Measurements from ENCODE around the gene FAM98C. TPM values are rescaled to one million over a fixed set of nuclear protein-coding genes. Genes with fewer than 3 reads are reported as not detected.

The FAM98C gene
- polyA plus RNA-seq, 1 of the 3 experiments (the other 2 are of a cell fraction) = 26.7 TPM

- H3K79me2 ChIP-seq (ENCODE audit: insufficient read depth) = no peaks in the 10 kb centered on the region
- DNase-seq = no peak
- no peaks in the 10 kb centered on the region for H4K20me1 ChIP-seq (ENCODE audit: insufficient read depth)
- TF ChIP-seq YY1 (IDR thresholded peaks at IDR 0.05; ENCODE audit: low read depth) (no peak), ELF1 (IDR thresholded peaks at IDR 0.05) (no peak), TEAD4 (IDR thresholded peaks at IDR 0.05; ENCODE audit: borderline replicate concordance, insufficient read depth) (no peak), PBX3 (IDR thresholded peaks at IDR 0.05) (no peak), GABPA (IDR thresholded peaks at IDR 0.05; ENCODE audit: low read depth) (no peak)
- no peak overlapping the region for H3K27ac ChIP-seq (ENCODE audit: low read depth in 2 of 2, low read length in 1 of 2)
- no peak overlapping the region for H3K4me3 ChIP-seq (ENCODE audit: low read depth in 2 of 2, low read length in 1 of 2)
- WGBS (ENCODE audit: low lambda C conversion rate) = 66% methylated on average over 5 of the region's 5 CpGs
- ChIA-PET CTCF (interaction anchor here (3.5 kb wide), 1 partner anchor 21 kb away, joined by 9 read pairs; the partner anchor contains the start of gene FAM98C), POLR2A (no interaction called here)
- no peaks in the 10 kb centered on the region for H3K9me3 ChIP-seq
- H3F3A ChIP-seq (replicated peaks; ENCODE audit: insufficient read depth) = no peaks in the 10 kb centered on the region
- no peak overlapping the region for H3K4me2 ChIP-seq
- H3K36me3 ChIP-seq (replicated peaks in 1 of 2; ENCODE audit: control insufficient read depth in 1 of 2, insufficient read depth in 2 of 2, low read length in 1 of 2) = no peaks in the 10 kb centered on the region
- no peaks in the 10 kb centered on the region for H3K9me2 ChIP-seq
- H3K4me1 ChIP-seq (ENCODE audit: control insufficient read depth in 1 of 2, insufficient read depth in 2 of 2, low read depth in 1 of 2, low read length in 1 of 2) = no peaks in the 10 kb centered on the region
- H3K27me3 ChIP-seq (ENCODE audit: insufficient read depth) = no peaks in the 10 kb centered on the region
- H2AFZ ChIP-seq (ENCODE audit: low read depth) = no peak overlapping the region
- H3K9ac ChIP-seq = no peak overlapping the region
Measured at GRCh38 chr19:38424272-38424671, 21.4 kb downstream of the FAM98C start.

GRCh38 chr19:38425222-38425809, 22.4 kb downstream of the FAM98C start:
- Histone ChIP-seq H3K36me3 (replicated peaks in 1 of 2; ENCODE audit: control insufficient read depth in 1 of 2, insufficient read depth in 2 of 2, low read length in 1 of 2) (no peaks in the 10 kb centered on the region), H3K4me3 (ENCODE audit: low read depth in 2 of 2, low read length in 1 of 2) (no peak overlapping the region), H2AFZ (ENCODE audit: low read depth) (no peak overlapping the region), H3K9ac (no peak overlapping the region), H4K20me1 (ENCODE audit: insufficient read depth) (no peaks in the 10 kb centered on the region), H3K9me3 (no peaks in the 10 kb centered on the region), H3K4me1 (ENCODE audit: control insufficient read depth in 1 of 2, insufficient read depth in 2 of 2, low read depth in 1 of 2, low read length in 1 of 2) (no peaks in the 10 kb centered on the region), H3F3A (replicated peaks; ENCODE audit: insufficient read depth) (no peaks in the 10 kb centered on the region), H3K27ac (ENCODE audit: low read depth in 2 of 2, low read length in 1 of 2) (no peak overlapping the region), H3K79me2 (ENCODE audit: insufficient read depth) (no peaks in the 10 kb centered on the region), H3K27me3 (ENCODE audit: insufficient read depth) (0 out of 2 replicates have a peak, but pooled peaks cover 4% of the 10 kb centered on the region), H3K4me2 (no peak overlapping the region), H3K9me2 (no peaks in the 10 kb centered on the region)
- ChIA-PET POLR2A (no interaction called here), CTCF (interaction anchor here (3.5 kb wide), 1 partner anchor 22 kb away, joined by 9 read pairs; the partner anchor contains the start of gene FAM98C)
- DNase-seq = no peak
- WGBS (ENCODE audit: low lambda C conversion rate) = 49% methylated on average over 3 of the region's 7 CpGs
- no peak for TF ChIP-seq PBX3 (IDR thresholded peaks at IDR 0.05)
- no peak for TF ChIP-seq IRF3 (IDR thresholded peaks at IDR 0.05; ENCODE audit: low read depth, low read length)
- no peak for TF ChIP-seq USF2 (IDR thresholded peaks at IDR 0.05; ENCODE audit: borderline replicate concordance, low read depth, low read length)
- TF ChIP-seq NRF1 (IDR thresholded peaks at IDR 0.05; ENCODE audit: low read depth, low read length) = no peak
- TF ChIP-seq RAD21 (IDR thresholded peaks at IDR 0.05; ENCODE audit: low read length) = no peak
- TF ChIP-seq MEF2A (IDR thresholded peaks at IDR 0.05; ENCODE audit: borderline replicate concordance, low read depth) = no peak
- no peak for TF ChIP-seq REST (IDR thresholded peaks at IDR 0.05; ENCODE audit: low read depth, low read length)
- TF ChIP-seq MAX (IDR thresholded peaks at IDR 0.05; ENCODE audit: low read depth) = no peak
- no peak for TF ChIP-seq ELF1 (IDR thresholded peaks at IDR 0.05)
- no peak for TF ChIP-seq SMC3 (IDR thresholded peaks at IDR 0.05; ENCODE audit: low read depth, low read length)
- TF ChIP-seq USF1 (IDR thresholded peaks at IDR 0.05; ENCODE audit: borderline replicate concordance, low read depth) = no peak
